EL (cell line): Measurements from ENCODE around the gene MRGPRX4.
"Not testable (repeated sequence)": the region's sequence is repeated elsewhere in the genome, so short reads cannot be mapped to it uniquely, and the experiment has no call there.

Experiments used
- DNase-seq: peaks from one replicate; pipeline ENCODE4 v3.0.0-alpha.2; 2016

The MRGPRX4 gene

GRCh38 chr11:18172666-18173065 lies at the start of gene MRGPRX4:
Gene MRGPRX4, plus strand, starts transcription at chr11:18172837. Its CDS starts 420 bp downstream, at chr11:18173257.
- DNase-seq = peak; percentile 31

DNA sequence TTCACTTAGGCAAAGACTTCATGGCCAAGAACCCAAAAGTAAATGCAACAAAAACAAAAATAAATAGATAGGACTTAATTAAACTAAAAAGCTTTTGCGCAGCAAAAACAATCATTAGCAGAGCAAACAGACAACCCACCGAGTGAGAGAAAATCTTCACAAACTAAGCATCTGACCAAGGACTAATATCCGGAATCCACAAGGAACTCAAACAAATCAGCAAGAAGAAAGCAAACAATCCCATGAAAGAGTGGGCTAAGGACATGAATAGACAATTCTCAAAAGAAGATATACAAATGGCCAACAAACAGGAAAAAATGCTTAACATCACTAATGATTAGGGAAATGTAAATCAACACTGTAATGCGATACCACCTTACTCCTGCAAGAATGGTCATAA lies 41.5 kb upstream of the MRGPRX4 start:
- not testable (repeated sequence) for DNase-seq

GRCh38 chr11:18132341-18132740 lies 40.3 kb upstream of the MRGPRX4 start, which contains the start of gene MRGPRX3:
Gene MRGPRX3, plus strand, starts transcription at chr11:18132571. Its CDS starts 4,632 bp downstream, at chr11:18137203.
- no peak for DNase-seq

DNA sequence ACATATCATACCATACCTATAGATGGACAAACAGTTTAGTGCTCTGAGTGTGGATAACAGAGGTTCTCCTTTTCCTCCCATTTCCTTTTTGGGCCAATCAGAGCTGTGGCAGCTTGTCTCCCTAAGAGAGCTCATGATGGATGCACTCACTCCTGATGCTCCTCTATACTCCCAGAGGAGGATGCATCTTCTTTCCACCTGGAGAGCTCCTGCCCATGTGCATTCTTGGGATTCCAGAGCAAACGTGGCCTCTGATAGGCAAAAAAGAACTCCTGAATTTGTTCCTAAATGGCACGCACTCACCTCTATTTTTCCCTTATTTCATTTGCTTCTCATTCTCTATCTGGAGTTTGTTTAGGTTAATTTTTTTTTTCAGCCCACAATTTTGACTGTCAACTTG lies 37.3 kb upstream of the MRGPRX4 start:
- no peak for DNase-seq

- no peak for DNase-seq
Measured at GRCh38 chr11:18137186-18137800, 35.3 kb upstream of the MRGPRX4 start.

GRCh38 chr11:18140145-18140544 lies 32.5 kb upstream of the MRGPRX4 start:
- no peak for DNase-seq

- DNase-seq = peak; percentile 27
Measured at GRCh38 chr11:18144243-18144642, 28.4 kb upstream of the MRGPRX4 start.

DNA sequence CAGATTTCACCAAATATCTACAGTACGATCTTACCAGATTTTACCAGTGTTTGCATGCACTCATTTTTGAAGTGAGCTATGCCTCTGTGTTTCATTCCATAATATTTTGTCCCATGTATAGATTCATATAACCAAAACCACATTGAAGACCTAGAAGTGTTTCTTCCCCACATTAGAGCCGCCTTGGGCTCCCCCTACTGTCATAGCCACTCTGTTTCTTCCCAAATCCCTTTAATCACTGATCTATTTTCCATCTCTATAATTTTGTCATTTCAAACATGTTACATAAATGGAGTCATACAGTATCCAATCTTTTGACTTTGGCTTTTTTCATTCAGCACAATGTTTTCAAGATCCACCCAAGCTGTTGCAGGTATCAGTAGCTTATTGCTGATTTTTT lies 27.6 kb upstream of the MRGPRX4 start:
- no peak for DNase-seq

DNA sequence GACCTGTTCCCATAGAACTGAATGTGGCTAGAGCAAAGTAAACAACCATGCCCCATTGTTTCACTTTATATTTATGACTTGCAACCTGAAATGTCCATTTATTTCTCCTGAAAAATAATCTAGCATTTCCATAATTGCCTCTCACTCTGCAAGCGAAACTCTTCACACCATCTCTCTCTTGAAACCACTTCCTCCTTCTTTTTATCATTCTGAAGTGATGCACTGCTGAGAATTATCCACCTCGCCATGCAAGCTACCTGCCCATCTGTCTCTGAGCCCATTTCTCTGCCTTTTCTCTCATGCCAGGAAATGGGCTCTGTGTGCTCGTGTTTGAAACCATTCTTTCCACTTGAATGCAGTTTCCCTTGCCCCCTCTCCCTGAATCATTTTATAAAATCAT lies 26.8 kb upstream of the MRGPRX4 start:
- DNase-seq = no peak

DNA sequence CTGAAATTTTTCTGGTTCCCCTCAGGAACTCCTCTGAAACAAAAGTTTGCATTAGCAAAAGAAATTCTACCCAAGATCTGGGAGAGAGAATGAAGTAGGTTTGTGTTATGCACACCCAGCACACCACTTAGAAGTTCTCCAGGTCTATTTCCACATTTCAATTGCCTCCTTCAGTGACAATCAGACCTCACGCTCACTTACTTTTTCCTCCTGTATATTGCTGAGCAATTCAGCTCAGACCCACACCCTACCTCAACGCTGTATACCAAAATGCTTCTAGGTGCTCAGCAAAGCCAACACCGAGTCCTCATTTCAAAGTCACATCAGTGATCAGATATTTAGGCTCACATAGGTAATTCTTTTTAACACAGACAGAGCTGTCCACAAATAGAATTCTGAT lies 21.1 kb upstream of the MRGPRX4 start:
- no peak for DNase-seq

GRCh38 chr11:18168372-18168771 lies 4.3 kb upstream of the MRGPRX4 start:
- DNase-seq = no peak

DNA sequence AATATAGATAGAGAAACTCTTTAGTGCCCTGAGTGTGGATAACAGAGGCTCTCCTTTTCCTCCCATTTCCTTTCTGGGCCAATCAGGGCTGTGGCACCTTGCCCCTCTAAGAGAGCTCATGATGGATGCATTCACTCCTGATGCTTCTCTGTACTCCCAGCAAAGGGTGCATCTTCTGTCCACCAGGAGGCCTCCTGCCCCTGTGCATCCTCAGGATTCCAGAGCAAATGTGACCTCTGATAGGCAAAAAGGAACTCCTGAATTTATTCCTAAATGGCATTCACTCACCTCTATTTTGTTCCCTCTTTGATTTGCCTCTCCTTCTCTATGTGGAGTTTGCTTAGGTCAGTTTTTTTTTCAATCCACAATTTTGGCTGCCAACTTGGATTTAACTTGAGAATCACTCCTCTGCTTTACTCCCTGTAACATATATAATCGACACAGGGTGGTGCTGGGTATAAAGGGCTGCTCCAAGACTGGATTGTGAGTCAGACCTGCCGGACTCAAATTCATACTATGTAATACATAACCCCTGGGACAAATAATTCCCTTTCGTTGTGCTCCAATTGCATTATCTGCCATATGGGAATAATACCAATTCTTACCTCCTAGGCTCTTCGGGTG lies 1.1 kb upstream of the MRGPRX4 start:
- DNase-seq = peak; percentile 39

- no peak for DNase-seq
Measured at GRCh38 chr11:18173225-18173866, 709 bp downstream of the MRGPRX4 start.

DNA sequence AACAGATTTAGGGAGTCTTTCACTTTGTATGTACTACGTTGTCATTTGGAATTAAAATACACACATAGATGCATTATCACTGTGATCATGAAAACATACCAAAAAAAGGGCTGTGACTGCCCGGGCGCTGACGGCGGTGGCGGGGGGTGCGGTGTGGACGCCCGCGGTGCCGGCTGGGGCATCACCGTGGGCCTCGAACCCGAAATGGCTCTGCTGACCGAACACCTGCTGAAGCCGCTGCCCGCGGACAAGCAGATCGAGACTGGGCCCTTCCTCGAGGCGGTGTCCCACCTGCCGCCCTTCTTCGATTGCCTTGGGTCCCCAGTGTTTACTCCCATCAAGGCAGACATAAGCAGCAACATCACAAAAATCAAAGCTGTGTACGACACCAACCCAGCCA lies 16.2 kb downstream of the MRGPRX4 start:
- no peak for DNase-seq

GRCh38 chr11:18189476-18190245 lies 17.0 kb downstream of the MRGPRX4 start:
- DNase-seq = not testable (repeated sequence)

DNA sequence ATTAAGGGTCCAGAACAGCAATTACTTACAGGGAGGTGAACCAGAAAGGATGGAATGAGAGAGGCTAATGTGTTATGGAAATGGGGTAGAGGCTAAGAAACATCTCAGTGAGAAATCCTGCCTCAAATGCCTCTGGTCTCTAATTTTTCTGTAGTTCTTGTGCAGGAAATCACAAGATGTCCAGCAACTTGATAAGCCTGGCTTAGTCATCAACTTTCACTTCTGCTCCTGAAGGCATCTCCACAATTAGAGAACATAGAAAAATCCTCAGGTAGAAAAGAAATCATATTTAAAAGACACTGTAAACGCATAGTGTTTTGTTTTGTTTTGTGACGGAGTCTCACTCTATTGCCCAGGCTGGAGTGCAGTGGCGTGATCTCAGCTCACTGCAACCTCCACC lies 18.7 kb downstream of the MRGPRX4 start:
- no peak for DNase-seq

GRCh38 chr11:18193010-18193409 lies 20.4 kb downstream of the MRGPRX4 start:
- DNase-seq = no peak

DNA sequence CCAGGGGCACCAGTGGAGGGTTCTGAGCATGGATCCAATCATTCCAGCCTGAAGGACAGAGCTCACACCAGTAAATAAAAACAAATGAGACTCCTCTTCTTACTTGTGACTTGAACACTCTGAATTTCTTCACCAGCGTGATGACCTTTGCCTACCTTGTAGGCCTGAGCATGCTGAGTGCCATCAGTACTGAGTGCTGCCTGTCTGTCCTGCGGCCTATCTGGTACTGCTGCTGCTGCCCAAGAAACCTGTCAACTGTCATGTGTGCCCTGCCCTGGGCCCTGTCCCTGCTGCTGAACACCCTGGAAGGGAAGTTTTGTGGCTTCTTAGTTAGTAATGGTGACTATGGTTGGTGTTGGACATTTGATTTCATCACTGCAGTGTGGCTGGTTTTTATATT lies 23.9 kb downstream of the MRGPRX4 start:
- no peak for DNase-seq

DNA sequence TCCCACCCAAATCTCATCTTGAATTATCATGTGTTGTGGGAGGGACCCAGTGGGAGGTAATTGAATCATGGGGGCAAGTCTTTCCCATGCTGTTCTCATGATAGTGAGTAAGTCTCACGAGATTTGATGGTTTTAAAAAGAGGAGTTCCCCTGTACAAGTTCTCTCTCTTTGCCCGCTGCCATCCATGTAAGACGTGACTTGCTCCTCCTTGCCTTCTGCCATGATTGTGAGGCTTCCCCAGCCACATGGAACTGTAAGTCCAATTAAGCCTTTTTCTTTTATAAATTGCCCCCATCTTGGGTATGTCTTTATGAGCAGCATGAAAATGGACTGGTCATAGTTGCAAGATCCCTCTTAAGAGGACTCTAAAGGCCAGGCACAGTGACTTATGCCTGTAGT lies 25.1 kb downstream of the MRGPRX4 start:
- not testable (repeated sequence) for DNase-seq

GRCh38 chr11:18203723-18204122 lies 31.1 kb downstream of the MRGPRX4 start:
- DNase-seq = peak; percentile 47

DNA sequence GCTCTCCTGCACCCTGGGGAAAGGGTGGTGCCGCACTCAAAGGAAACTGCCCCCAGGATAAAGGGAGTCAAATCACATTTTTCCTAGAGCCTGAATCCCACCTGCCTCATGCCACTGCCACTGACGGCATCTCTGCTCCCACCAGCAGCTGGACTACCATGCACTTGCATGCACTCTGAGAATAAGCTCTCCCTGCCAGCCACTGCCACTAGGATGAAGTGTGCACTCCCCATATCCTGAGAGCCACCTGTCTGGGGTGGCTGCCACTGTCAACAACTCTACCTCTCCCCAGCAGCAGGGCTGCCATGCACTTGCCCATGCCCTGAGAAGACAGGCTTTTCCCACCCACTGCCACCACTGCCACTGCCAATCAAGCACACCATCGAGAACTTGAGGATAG lies 31.6 kb downstream of the MRGPRX4 start:
- no peak for DNase-seq

DNA sequence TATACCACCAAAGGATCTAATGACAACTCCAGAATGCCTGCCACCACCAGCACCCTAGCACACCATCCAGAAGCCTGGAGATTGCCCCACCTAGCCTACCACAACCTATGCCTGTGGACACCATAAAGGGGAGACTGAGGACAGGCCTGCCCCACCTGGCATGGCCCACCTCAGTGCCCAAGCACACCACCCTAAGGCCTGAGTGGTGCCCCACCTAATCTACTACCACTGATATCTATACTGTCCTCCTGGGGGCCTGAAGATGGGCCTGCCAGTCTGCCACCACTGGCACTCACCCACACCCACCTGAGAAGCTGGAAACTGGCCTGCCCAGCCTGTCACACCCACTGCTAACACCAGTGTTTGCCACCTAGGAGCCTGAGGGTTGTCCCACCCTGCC lies 32.1 kb downstream of the MRGPRX4 start:
- no peak for DNase-seq

- DNase-seq = no peak
Measured at GRCh38 chr11:18209058-18209457, 36.4 kb downstream of the MRGPRX4 start.
